G401.6 (cell line): ENCODE measurements around the gene ECSCR.
"Not testable (repeated sequence)": the region's sequence is repeated elsewhere in the genome, so short reads cannot be mapped to it uniquely, and the experiment has no call there.

Experiments used
- FAIRE-seq: peaks from 2 replicates; lab custom pipeline; 2012; peaks lifted over from hg19 to GRCh38; lab: Jason Lieb, UNC

Gene ECSCR

GRCh38 chr5:139462586-139463276, at the start of gene ECSCR:
Gene ECSCR (minus strand): TSS chr5:139462743. CDS start chr5:139462670, 73 bp downstream.
- FAIRE-seq: no peak

- not testable (repeated sequence) for FAIRE-seq
Measured at GRCh38 chr5:139504722-139505121, 42.2 kb upstream of the ECSCR start.

GRCh38 chr5:139503879-139504278, 41.3 kb upstream of the ECSCR start:
- not testable (repeated sequence) for FAIRE-seq

GRCh38 chr5:139503036-139503817, 40.7 kb upstream of the ECSCR start:
- not testable (repeated sequence) for FAIRE-seq

- no peak for FAIRE-seq
Measured at GRCh38 chr5:139501381-139501780, 38.8 kb upstream of the ECSCR start.

- FAIRE-seq: no peak
Measured at GRCh38 chr5:139495638-139496435, 33.3 kb upstream of the ECSCR start.

- no peak for FAIRE-seq
Measured at GRCh38 chr5:139494832-139495231, 32.3 kb upstream of the ECSCR start.

- no peak for FAIRE-seq
Measured at GRCh38 chr5:139494256-139494655, 31.7 kb upstream of the ECSCR start.

GRCh38 chr5:139492700-139493192, 30.2 kb upstream of the ECSCR start:
- FAIRE-seq: no peak

- no peak for FAIRE-seq
Measured at GRCh38 chr5:139488260-139488659, 25.7 kb upstream of the ECSCR start.

GRCh38 chr5:139486201-139486600, 23.7 kb upstream of the ECSCR start:
- no peak for FAIRE-seq

- not testable (repeated sequence) for FAIRE-seq
Measured at GRCh38 chr5:139482890-139483208, 20.3 kb upstream of the ECSCR start.

- no peak for FAIRE-seq
Measured at GRCh38 chr5:139482050-139482889, 19.7 kb upstream of the ECSCR start, which contains the start of gene STING1. Gene STING1 (minus strand): TSS chr5:139482758. CDS start chr5:139481704, 1,054 bp downstream.

- FAIRE-seq: no peak
Measured at GRCh38 chr5:139481580-139482049, 19.1 kb upstream of the ECSCR start.

GRCh38 chr5:139481122-139481533, 18.6 kb upstream of the ECSCR start:
- no peak for FAIRE-seq

GRCh38 chr5:139479729-139480128, 17.2 kb upstream of the ECSCR start:
- FAIRE-seq: not testable (repeated sequence)

GRCh38 chr5:139478657-139479423, 16.3 kb upstream of the ECSCR start:
- not testable (repeated sequence) for FAIRE-seq

- no peak for FAIRE-seq
Measured at GRCh38 chr5:139475865-139476617, 13.5 kb upstream of the ECSCR start.

- no peak for FAIRE-seq
Measured at GRCh38 chr5:139474890-139475791, 12.6 kb upstream of the ECSCR start.
